Trophoblast cell (in vitro differentiated cells and primary cell): ENCODE data around the gene MBD3L3.

ENCODE experiments used
- DNase-seq, 2 donors: peaks; one replicate each; pipeline ENCODE4 v3.0.0-alpha.2; 2016
- H2AFZ ChIP-seq: 2 replicates; pipeline ENCODE4 v1.6.1; 2013; ENCODE audit warnings: low read length, moderate library complexity, mild to moderate bottlenecking; ENCODE audit not compliant: insufficient read depth, poor library complexity
- H2AK5ac ChIP-seq: 2 replicates; pipeline ENCODE4 v1.6.1; 2013; ENCODE audit warnings: mild to moderate bottlenecking, low read length
- H2BK120ac ChIP-seq: 2 replicates; pipeline ENCODE4 v1.6.1; 2013; ENCODE audit warnings: low read length, mild to moderate bottlenecking, moderate library complexity; ENCODE audit not compliant: insufficient read depth, poor library complexity
- H2BK12ac ChIP-seq: 2 replicates; pipeline ENCODE4 v1.6.1; 2013; ENCODE audit warnings: mild to moderate bottlenecking, low read length, moderate library complexity
- H2BK5ac ChIP-seq: 2 replicates; pipeline ENCODE4 v1.6.1; 2013; ENCODE audit warnings: low read length, low read depth, moderate library complexity, mild to moderate bottlenecking; ENCODE audit not compliant: poor library complexity
- H3K14ac ChIP-seq: 2 replicates; pipeline ENCODE4 v1.6.1; 2013; ENCODE audit warnings: mild to moderate bottlenecking, low read length
- H3K18ac ChIP-seq: 2 replicates; pipeline ENCODE4 v1.6.1; 2013; ENCODE audit warnings: mild to moderate bottlenecking, low read length
- H3K23ac ChIP-seq: 2 replicates; pipeline ENCODE4 v1.6.1; 2013; ENCODE audit warnings: low read length
- H3K27ac ChIP-seq: 2 replicates; pipeline ENCODE4 v1.5.1; 2013; ENCODE audit warnings: low read depth, mild to moderate bottlenecking, inconsistent platforms, low read length, moderate library complexity
- H3K27me3 ChIP-seq: 2 replicates; pipeline ENCODE4 v1.6.1; 2013; ENCODE audit warnings: inconsistent platforms, mild to moderate bottlenecking, low read length, moderate library complexity; ENCODE audit not compliant: insufficient read depth
- H3K36me3 ChIP-seq, 2 experiments: 1 replicate in 1 of 2; 2 replicates in 1 of 2; pipeline ENCODE4 v1.6.1; 2013; ENCODE audit warnings: low read length in 2 of 2, mild to moderate bottlenecking in 2 of 2, moderate library complexity in 1 of 2; ENCODE audit not compliant: insufficient read depth in 2 of 2, control insufficient read depth in 1 of 2
- H3K4ac ChIP-seq: 2 replicates; pipeline ENCODE4 v1.6.1; 2013; ENCODE audit warnings: low read depth, mild to moderate bottlenecking, low read length, moderate library complexity
- H3K4me1 ChIP-seq, 2 experiments: 1 replicate in 1 of 2; 2 replicates in 1 of 2; pipeline ENCODE4 v1.6.1; 2013; ENCODE audit warnings: low read length in 2 of 2, mild to moderate bottlenecking in 2 of 2, moderate library complexity in 1 of 2; ENCODE audit not compliant: insufficient read depth in 2 of 2, control insufficient read depth in 1 of 2
- H3K4me2 ChIP-seq: 2 replicates; pipeline ENCODE4 v1.6.1; 2013; ENCODE audit warnings: inconsistent platforms, mild to moderate bottlenecking, low read length, moderate library complexity
- H3K4me3 ChIP-seq: 2 replicates; pipeline ENCODE4 v1.5.1; 2013; ENCODE audit warnings: mild to moderate bottlenecking, low read depth, low read length, inconsistent platforms
- H3K79me1 ChIP-seq: one replicate; pipeline ENCODE4 v1.6.1; 2013; ENCODE audit warnings: low read length
- H3K79me2 ChIP-seq: 2 replicates; pipeline ENCODE4 v1.6.1; 2013; ENCODE audit warnings: low read length, mild to moderate bottlenecking; ENCODE audit not compliant: control insufficient read depth, insufficient read depth, poor library complexity
- H3K9ac ChIP-seq: 2 replicates; pipeline ENCODE4 v1.6.1; 2013; ENCODE audit warnings: mild to moderate bottlenecking, low read length
- H3K9me3 ChIP-seq: 2 replicates; pipeline ENCODE4 v1.6.1; 2013; ENCODE audit warnings: low read depth, mild to moderate bottlenecking, control low read depth, inconsistent platforms, low read length; ENCODE audit not compliant: insufficient read depth
- H4K12ac ChIP-seq: 2 replicates; pipeline ENCODE4 v1.6.1; 2013; ENCODE audit warnings: low read depth, mild to moderate bottlenecking, low read length, moderate library complexity
- H4K8ac ChIP-seq: 2 replicates; pipeline ENCODE4 v1.6.1; 2013; ENCODE audit warnings: low read depth, mild to moderate bottlenecking, low read length, moderate library complexity
- H4K91ac ChIP-seq: one replicate; pipeline ENCODE4 v1.6.1; 2013; ENCODE audit warnings: low read depth, mild to moderate bottlenecking, low read length, moderate library complexity
- WGBS: extraction: QIAGEN DNeasy Blood & Tissue Kit; methylation state at CpG from one replicate; pipeline ENCODE4 v1.1.7; 2013; ENCODE audit warnings: missing lambda C conversion rate; ENCODE audit not compliant: insufficient read length, insufficient coverage; ENCODE audit errors: extremely low coverage; 5-methylcytosine and 5-hydroxymethylcytosine counted together

The MBD3L3 gene

GRCh38 chr19:7072541-7072940 is 14.1 kb upstream of the MBD3L3 start:
- H3K4me3 ChIP-seq, result no peak overlapping the region

GRCh38 chr19:7069904-7070226 is 11.4 kb upstream of the MBD3L3 start:
- peak overlapping the region; percentile 93 for H3K4me3 ChIP-seq
- H3K23ac ChIP-seq, result no peak overlapping the region
- peak overlapping the region; percentile 77 for H4K91ac ChIP-seq
- H3K4me1 ChIP-seq, result peaks cover 5 to 8% of the 10 kb centered on the region in 2 experiments
- no CpG with 5 or more reads among the region's 12 CpGs for WGBS
- H3K14ac ChIP-seq, result peak overlapping the region; percentile 88
- H3K4ac ChIP-seq, result peak overlapping the region; percentile 26
- H3K36me3 ChIP-seq, result peaks cover 15 to 18% of the 10 kb centered on the region in 2 experiments
- H4K12ac ChIP-seq, result peak overlapping the region; percentile 95
- H3K27ac ChIP-seq, result peak overlapping the region; percentile 81
- no peak overlapping the region for H2BK5ac ChIP-seq
- H3K79me2 ChIP-seq, result peaks cover 4% of the 10 kb centered on the region
- H3K9me3 ChIP-seq, result peaks cover 7% of the 10 kb centered on the region
- H2AFZ ChIP-seq, result peak overlapping the region; percentile 96
- peak overlapping the region; percentile 99 for H3K4me2 ChIP-seq
- H3K9ac ChIP-seq, result peak overlapping the region; percentile 93
- H4K8ac ChIP-seq, result peak overlapping the region; percentile 99
- H2AK5ac ChIP-seq, result no peak overlapping the region
- no peak overlapping the region for H2BK12ac ChIP-seq
- peak overlapping the region; percentile 89 for H2BK120ac ChIP-seq
- no peaks in the 10 kb centered on the region for H3K27me3 ChIP-seq
- H3K18ac ChIP-seq, result peak overlapping the region; percentile 63
- H3K79me1 ChIP-seq, result peaks cover 10% of the 10 kb centered on the region
- no peak for DNase-seq

More at GRCh38 chr19:7072541-7072940, 14.1 kb upstream of the MBD3L3 start:
- peaks cover 5 to 8% of the 10 kb centered on the region in 2 experiments for H3K4me1 ChIP-seq
- H3K4me2 ChIP-seq, result no peak overlapping the region
- H3K27ac ChIP-seq, result no peak overlapping the region
- no peaks in the 10 kb centered on the region for H3K27me3 ChIP-seq
- no peak overlapping the region for H4K8ac ChIP-seq
- H2BK5ac ChIP-seq, result no peak overlapping the region
- H3K9me3 ChIP-seq, result peaks cover 11% of the 10 kb centered on the region
- no peak overlapping the region for H3K9ac ChIP-seq
- H4K12ac ChIP-seq, result no peak overlapping the region
- no peak overlapping the region for H3K14ac ChIP-seq
- WGBS, result 100% methylated on average over 1 of the region's 6 CpGs
- H3K79me1 ChIP-seq, result peaks cover 10% of the 10 kb centered on the region
- H3K4ac ChIP-seq, result no peak overlapping the region
- H4K91ac ChIP-seq, result no peak overlapping the region
- H2BK12ac ChIP-seq, result no peak overlapping the region
- no peak overlapping the region for H3K18ac ChIP-seq
- H2AK5ac ChIP-seq, result no peak overlapping the region
- peaks cover 4% of the 10 kb centered on the region for H3K79me2 ChIP-seq
- H3K23ac ChIP-seq, result no peak overlapping the region
- no peak for DNase-seq
- no peak overlapping the region for H2BK120ac ChIP-seq
- no peak overlapping the region for H2AFZ ChIP-seq
- H3K36me3 ChIP-seq, result peaks cover 36 to 44% of the 10 kb centered on the region in 2 experiments

GRCh38 chr19:7069042-7069903 is 10.8 kb upstream of the MBD3L3 start, which contains the start of gene ZNF557:
TSS of gene ZNF557 (plus strand) at chr19:7069703. CDS start at chr19:7075075, 5,372 bp downstream.
- peak within 1 kb of the TSS; percentile 99 for H3K4me2 ChIP-seq

GRCh38 chr19:7068599-7068998 is 10.1 kb upstream of the MBD3L3 start:
- Histone ChIP-seq H2AK5ac (no peak overlapping the region), H4K91ac (no peak overlapping the region), H3K4me3 (no peak overlapping the region), H2BK5ac (no peak overlapping the region), H4K12ac (no peak overlapping the region), H2BK12ac (no peak overlapping the region), H3K23ac (no peak overlapping the region), H3K9ac (no peak overlapping the region), H3K27ac (no peak overlapping the region), H3K27me3 (no peaks in the 10 kb centered on the region), H2AFZ (no peak overlapping the region), H3K4ac (no peak overlapping the region), H3K18ac (no peak overlapping the region), H3K79me1 (peaks cover 6% of the 10 kb centered on the region), H3K36me3 (peaks cover 10 to 13% of the 10 kb centered on the region in 2 experiments), H2BK120ac (no peak overlapping the region), H3K4me1 (peaks cover 2 to 3% of the 10 kb centered on the region in 2 experiments), H3K4me2 (peak overlapping the region; percentile 54), H3K79me2 (peaks cover 4% of the 10 kb centered on the region), H3K14ac (no peak overlapping the region), H4K8ac (peak overlapping the region; percentile 85), H3K9me3 (peaks cover 4% of the 10 kb centered on the region)
- no peak for DNase-seq
- WGBS, result no CpG with 5 or more reads among the region's 6 CpGs

More at GRCh38 chr19:7069042-7069903, 10.8 kb upstream of the MBD3L3 start, which contains the start of gene ZNF557:
- Histone ChIP-seq H3K9ac (peak within 1 kb of the TSS; percentile 93), H2BK5ac (peak within 1 kb of the TSS; percentile 88), H4K12ac (peak within 1 kb of the TSS; percentile 95), H3K36me3 (peaks cover 10 to 14% of the 10 kb centered on the region in 2 experiments), H3K27me3 (no peaks in the 10 kb centered on the region), H4K8ac (peak within 1 kb of the TSS; percentile 99), H3K79me2 (peaks cover 4% of the 10 kb centered on the region), H3K4ac (peak within 1 kb of the TSS; percentile 65), H2BK12ac (no peak within 1 kb of the TSS), H4K91ac (peak within 1 kb of the TSS; percentile 77), H3K9me3 (peaks cover 2% of the 10 kb centered on the region), H3K79me1 (peaks cover 6% of the 10 kb centered on the region), H3K18ac (peak within 1 kb of the TSS; percentile 89), H3K4me3 (peak within 1 kb of the TSS; percentile 93), H2AK5ac (no peak within 1 kb of the TSS), H3K14ac (peak within 1 kb of the TSS; percentile 88), H2AFZ (peak within 1 kb of the TSS; percentile 96), H3K4me1 (peaks cover 3% of the 10 kb centered on the region in 2 experiments), H3K27ac (peak within 1 kb of the TSS; percentile 81), H2BK120ac (peak within 1 kb of the TSS; percentile 89), H3K23ac (no peak within 1 kb of the TSS)
- WGBS, result no CpG with 5 or more reads among the region's 56 CpGs
- DNase-seq, result peak; percentile 98 to 99
